ENCODE data around the gene TMED1. TPM values are rescaled to one million over a fixed set of nuclear protein-coding genes. Genes with fewer than 3 reads are reported as not detected.

TMED1 gene
- total RNA-seq, 1 experiment from 2014 or later: 30.3 TPM

DNA sequence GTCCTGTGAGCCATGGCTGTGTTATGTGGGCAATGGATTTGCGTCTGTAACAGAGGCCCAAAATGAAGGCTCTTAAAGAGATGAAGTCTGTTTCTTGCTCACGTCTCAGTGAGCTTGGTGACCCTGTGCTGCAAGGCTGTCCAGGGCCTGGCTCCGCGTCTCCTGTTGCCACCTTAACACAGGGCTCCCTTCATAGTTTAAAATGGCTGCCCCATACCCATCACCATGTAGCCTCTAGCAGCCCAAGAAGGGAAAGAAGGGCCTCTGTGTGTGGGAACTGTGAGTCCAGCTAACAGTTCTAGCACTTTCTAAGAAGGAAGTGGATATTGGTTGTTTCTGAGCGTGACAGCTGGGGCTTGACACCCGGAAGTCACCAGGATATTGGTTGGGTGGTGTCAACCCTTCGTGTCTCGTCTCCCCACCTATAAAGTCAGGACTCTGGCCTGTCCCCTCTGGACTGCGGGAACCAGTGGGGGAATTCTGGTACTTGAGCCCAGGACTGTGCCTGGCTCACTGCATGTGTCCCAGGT, 20.9 kb downstream of the TMED1 start:
- Histone ChIP-seq H3K9me3 (ENCODE audit: control insufficient read depth, insufficient read depth, low read depth, low read length) (no peaks in the 10 kb centered on the region), H3K27ac (ENCODE audit: low read length) (no peak overlapping the region), H3K4me1 (ENCODE audit: control insufficient read depth, insufficient read depth, low read length) (no peaks in the 10 kb centered on the region), H3K4me3 (ENCODE audit: low read depth in 2 of 2, low read length in 2 of 2) (no peak overlapping the region), H3K36me3 (ENCODE audit: control insufficient read depth, insufficient read depth, low read length) (no peaks in the 10 kb centered on the region), H3K27me3 (ENCODE audit: control insufficient read depth, insufficient read depth, low read length) (no peaks in the 10 kb centered on the region)
- CTCF ChIA-PET: no interaction called here
- BruUV-seq (replicated peaks): no TSS peak
- TF ChIP-seq TCF7L2 (IDR thresholded peaks at IDR 0.05; ENCODE audit: low read depth, low read length) (no peak), SIN3A (IDR thresholded peaks at IDR 0.05; ENCODE audit: borderline replicate concordance, insufficient read depth, low read depth, low read length) (no peak), POLR2AphosphoS5 (IDR thresholded peaks at IDR 0.05; ENCODE audit: low read depth, low read length) (no peak)
- TF ChIP-seq, protein P1, sequence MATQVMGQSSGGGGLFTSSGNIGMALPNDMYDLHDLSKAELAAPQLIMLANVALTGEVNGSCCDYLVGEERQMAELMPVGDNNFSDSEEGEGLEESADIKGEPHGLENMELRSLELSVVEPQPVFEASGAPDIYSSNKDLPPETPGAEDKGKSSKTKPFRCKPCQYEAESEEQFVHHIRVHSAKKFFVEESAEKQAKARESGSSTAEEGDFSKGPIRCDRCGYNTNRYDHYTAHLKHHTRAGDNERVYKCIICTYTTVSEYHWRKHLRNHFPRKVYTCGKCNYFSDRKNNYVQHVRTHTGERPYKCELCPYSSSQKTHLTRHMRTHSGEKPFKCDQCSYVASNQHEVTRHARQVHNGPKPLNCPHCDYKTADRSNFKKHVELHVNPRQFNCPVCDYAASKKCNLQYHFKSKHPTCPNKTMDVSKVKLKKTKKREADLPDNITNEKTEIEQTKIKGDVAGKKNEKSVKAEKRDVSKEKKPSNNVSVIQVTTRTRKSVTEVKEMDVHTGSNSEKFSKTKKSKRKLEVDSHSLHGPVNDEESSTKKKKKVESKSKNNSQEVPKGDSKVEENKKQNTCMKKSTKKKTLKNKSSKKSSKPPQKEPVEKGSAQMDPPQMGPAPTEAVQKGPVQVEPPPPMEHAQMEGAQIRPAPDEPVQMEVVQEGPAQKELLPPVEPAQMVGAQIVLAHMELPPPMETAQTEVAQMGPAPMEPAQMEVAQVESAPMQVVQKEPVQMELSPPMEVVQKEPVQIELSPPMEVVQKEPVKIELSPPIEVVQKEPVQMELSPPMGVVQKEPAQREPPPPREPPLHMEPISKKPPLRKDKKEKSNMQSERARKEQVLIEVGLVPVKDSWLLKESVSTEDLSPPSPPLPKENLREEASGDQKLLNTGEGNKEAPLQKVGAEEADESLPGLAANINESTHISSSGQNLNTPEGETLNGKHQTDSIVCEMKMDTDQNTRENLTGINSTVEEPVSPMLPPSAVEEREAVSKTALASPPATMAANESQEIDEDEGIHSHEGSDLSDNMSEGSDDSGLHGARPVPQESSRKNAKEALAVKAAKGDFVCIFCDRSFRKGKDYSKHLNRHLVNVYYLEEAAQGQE (IDR thresholded peaks at IDR 0.05; ENCODE audit: insufficient read depth in 1 of 2, low read depth in 2 of 2, low read length in 1 of 2): no peak
- TF ChIP-seq, protein P2, sequence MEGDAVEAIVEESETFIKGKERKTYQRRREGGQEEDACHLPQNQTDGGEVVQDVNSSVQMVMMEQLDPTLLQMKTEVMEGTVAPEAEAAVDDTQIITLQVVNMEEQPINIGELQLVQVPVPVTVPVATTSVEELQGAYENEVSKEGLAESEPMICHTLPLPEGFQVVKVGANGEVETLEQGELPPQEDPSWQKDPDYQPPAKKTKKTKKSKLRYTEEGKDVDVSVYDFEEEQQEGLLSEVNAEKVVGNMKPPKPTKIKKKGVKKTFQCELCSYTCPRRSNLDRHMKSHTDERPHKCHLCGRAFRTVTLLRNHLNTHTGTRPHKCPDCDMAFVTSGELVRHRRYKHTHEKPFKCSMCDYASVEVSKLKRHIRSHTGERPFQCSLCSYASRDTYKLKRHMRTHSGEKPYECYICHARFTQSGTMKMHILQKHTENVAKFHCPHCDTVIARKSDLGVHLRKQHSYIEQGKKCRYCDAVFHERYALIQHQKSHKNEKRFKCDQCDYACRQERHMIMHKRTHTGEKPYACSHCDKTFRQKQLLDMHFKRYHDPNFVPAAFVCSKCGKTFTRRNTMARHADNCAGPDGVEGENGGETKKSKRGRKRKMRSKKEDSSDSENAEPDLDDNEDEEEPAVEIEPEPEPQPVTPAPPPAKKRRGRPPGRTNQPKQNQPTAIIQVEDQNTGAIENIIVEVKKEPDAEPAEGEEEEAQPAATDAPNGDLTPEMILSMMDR (IDR thresholded peaks at IDR 0.05): no peak
- no peak for DNase-seq (ENCODE audit: low read depth, low spot score)
- ATAC-seq: no peak
- intact Hi-C loops (cut with micrococcal nuclease; ENCODE audit: unreplicated experiment): no loop called here
- POLR2A ChIA-PET: no interaction called here
- in situ Hi-C loops (cut with HindIII; ENCODE audit: low pct_unique_long_range_greater_than_20kb, low sequenced_read_pairs): no loop called here

DNA sequence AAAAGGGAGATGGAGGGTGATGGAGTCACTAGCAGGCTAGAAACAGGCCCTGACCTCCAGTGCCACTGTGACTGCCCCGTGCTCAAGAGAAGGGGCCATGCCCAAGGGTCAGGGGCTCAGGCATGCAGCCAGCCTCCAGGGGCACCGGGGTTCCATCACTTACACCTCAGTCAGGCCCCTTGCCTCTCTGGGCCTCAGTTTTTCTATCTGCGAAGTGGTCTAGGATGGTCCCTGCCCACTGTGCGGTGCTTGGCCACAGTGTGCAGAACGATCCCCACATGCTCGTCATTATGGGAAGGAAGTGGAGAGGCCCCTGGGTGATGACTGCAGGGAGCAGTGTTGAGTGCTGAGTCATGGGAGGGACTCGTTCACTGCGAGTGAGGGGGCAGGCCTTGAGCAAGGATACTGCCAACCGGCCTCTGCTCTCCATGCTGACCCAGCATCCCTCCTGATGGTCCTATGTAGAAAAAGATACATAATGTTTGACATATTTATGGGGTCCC, 23.1 kb downstream of the TMED1 start:
- intact Hi-C loops (cut with micrococcal nuclease; ENCODE audit: unreplicated experiment): no loop called here
- ChIA-PET POLR2A (no interaction called here), CTCF (no interaction called here)
- no peak overlapping the region for H3K4me3 ChIP-seq (ENCODE audit: low read depth in 2 of 2, low read length in 2 of 2)
- no peaks in the 10 kb centered on the region for H3K9me3 ChIP-seq (ENCODE audit: control insufficient read depth, insufficient read depth, low read depth, low read length)
- in situ Hi-C loops (cut with HindIII; ENCODE audit: low pct_unique_long_range_greater_than_20kb, low sequenced_read_pairs): no loop called here
- H3K27ac ChIP-seq (ENCODE audit: low read length): no peak overlapping the region
- DNase-seq (ENCODE audit: low read depth, low spot score) (no peak), ATAC-seq (peak; percentile 55)
- TF ChIP-seq, protein P2 (IDR thresholded peaks at IDR 0.05): no peak
- TF ChIP-seq SIN3A (IDR thresholded peaks at IDR 0.05; ENCODE audit: borderline replicate concordance, insufficient read depth, low read depth, low read length) (no peak), TCF7L2 (IDR thresholded peaks at IDR 0.05; ENCODE audit: low read depth, low read length) (no peak), POLR2AphosphoS5 (IDR thresholded peaks at IDR 0.05; ENCODE audit: low read depth, low read length) (no peak)
- TF ChIP-seq, protein P1 (IDR thresholded peaks at IDR 0.05; ENCODE audit: insufficient read depth in 1 of 2, low read depth in 2 of 2, low read length in 1 of 2): no peak
- BruUV-seq (replicated peaks): no TSS peak
- H3K4me1 ChIP-seq (ENCODE audit: control insufficient read depth, insufficient read depth, low read length): no peaks in the 10 kb centered on the region
- no peaks in the 10 kb centered on the region for H3K27me3 ChIP-seq (ENCODE audit: control insufficient read depth, insufficient read depth, low read length)
- H3K36me3 ChIP-seq (ENCODE audit: control insufficient read depth, insufficient read depth, low read length): no peaks in the 10 kb centered on the region
